Measurements from ENCODE around the gene MYO7B.
"Not testable (repeated sequence)": the region's sequence is repeated elsewhere in the genome, so short reads cannot be mapped to it uniquely, and the experiment has no call there.

MYO7B gene

DNA sequence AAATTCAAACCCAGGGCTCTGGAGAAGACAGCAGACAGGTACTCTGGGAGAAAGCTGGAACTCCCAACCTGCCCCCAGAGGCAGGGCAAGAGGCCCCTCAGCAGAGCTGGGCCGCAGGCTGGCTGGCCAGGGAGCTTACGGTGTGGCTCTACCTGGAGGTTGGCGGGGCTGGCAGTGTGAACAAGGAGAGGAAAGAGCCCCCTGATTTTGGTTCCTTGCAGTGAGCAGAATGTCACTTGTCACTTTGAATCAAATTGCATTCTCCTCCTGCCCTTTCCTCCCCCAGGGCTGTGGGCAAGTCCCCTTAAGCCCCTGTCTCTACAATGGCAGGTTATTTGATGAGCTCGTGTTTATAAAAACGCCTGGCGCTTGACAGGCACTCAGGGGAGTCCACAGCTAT, 32.6 kb downstream of the MYO7B start:
- no peak for DNase-seq (ENCODE audit: low read depth, low spot score)
- no peak overlapping the region for H3K4me3 ChIP-seq (ENCODE audit: low read length)

DNA sequence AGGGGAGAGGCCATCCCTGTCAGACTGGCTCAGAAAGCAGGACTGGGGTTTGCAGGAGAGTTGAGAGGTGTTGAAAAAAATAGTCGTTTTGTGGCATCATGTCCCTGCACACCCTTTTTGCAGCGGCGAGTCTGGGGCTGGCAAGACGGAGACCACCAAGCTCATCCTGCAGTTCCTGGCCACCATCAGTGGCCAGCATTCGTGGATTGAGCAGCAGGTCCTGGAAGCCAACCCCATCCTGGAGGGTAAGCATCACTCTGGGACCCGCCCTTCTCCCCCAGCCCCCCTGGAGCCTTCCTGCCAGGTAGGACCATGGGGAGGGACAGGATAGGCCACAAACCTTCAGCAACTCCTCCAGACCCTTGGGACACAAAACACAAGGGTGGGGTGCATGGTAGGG, 34.2 kb downstream of the MYO7B start:
- DNase-seq (ENCODE audit: low read depth, low spot score), result no peak
- no peak overlapping the region for H3K4me3 ChIP-seq (ENCODE audit: low read length)

DNA sequence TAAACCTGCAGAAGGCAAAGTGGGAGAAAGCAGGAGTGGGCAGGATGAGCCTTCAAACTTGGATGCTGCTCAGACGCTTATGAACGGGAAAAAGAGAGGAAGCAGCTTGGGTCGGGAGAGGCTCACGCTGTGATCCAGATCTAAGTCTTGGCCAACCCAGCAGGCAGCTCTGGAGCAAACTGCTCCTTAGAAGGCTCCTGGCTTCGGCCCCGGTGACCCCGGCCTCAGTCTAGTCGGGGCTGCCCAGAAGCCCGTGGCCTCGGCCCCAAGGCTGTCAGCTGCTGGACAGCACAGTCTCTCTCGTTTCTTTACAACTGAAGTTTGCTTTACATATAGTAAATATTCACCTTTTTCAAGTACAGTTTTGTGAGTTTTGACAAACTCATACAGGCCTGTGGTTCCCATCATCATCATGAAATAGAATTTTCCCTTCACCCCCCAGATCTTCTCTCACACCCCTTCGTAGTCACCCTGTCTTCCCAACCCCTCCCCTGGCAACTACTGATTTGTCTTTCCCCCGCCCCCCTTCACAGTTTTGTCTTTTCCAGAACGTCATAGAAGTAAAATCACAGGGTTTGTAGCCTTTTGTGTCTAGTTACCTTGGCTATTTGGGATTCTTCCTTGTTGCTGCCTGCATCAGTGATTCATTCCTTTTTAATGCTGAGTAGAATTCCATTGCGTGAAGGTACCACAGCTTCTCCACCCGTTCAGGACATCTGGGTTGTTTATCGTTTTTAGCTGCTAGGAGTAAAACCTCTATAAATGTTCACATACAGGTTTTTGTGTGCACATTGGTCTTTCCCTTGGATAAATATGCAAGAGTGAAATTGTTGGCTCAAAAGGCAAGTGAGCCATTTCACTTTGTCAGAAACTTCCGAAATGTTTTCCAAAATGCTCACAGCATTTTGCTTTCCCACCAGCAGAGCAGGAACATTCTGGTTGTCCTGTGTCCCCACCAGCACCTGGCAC, 35.1 kb downstream of the MYO7B start:
- no peak overlapping the region for H3K4me3 ChIP-seq (ENCODE audit: low read length)
- no peak for DNase-seq (ENCODE audit: low read depth, low spot score)

DNA sequence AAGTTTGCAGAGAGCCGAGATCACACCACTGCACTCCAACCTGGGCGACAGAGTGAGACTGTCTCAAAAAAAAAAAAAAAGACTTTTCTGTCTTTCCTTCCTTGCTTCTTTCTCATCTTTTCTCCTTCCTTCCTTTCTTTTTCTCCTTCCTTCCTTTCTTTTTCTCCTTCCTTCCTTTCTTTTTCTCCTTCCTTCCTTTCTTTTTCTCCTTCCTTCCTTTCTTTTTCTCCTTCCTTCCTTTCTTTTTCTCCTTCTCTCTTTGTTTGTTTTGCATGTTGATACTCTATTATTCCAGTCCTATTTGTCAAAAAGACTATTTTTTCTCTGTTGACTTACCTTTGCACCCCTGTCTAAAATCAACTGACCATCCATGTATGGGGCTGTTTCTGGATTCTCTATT, 36.9 kb downstream of the MYO7B start:
- not testable (repeated sequence) for H3K4me3 ChIP-seq (ENCODE audit: low read length); DNase-seq (ENCODE audit: low read depth, low spot score)

DNA sequence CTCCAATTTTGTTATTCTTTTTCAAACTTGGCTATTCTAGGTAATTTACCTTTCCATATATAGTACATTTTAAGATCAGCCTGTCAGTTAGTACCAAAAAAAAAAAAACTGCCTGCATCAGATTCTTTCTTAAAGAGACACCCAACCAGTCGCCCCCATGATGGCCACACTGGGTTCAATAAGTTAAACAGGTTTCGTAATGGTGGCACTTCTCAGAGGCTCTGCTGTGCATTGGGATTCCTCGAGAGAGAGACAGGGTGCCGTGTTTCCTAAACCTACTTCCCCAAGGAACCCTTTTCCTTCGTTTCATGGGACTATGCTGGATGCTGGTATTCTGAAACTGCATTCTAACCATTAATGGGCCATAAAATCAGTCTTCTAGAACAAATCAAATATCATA, 37.4 kb downstream of the MYO7B start:
- H3K4me3 ChIP-seq (ENCODE audit: low read length), result no peak overlapping the region
- DNase-seq (ENCODE audit: low read depth, low spot score), result no peak

DNA sequence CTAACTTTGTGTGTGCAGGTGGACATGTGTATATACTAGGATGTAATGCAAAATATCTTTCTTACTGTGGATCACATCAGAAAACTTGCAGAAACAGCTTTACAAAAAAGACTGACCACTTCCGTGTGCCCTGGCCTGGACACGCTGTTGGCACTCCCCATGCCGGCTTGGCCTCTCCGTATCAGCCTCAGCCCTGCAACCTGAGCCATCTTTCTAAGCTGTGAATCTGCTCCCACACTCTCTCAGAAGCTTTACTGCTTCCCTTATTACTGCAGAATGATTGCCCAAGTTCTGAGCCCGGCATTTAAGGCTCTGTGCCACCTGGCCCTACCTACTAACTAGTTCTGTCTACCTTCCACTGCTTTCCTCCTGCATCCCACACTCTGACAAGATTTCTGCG, 37.8 kb downstream of the MYO7B start:
- H3K4me3 ChIP-seq (ENCODE audit: low read length), result no peak overlapping the region
- no peak for DNase-seq (ENCODE audit: low read depth, low spot score)

DNA sequence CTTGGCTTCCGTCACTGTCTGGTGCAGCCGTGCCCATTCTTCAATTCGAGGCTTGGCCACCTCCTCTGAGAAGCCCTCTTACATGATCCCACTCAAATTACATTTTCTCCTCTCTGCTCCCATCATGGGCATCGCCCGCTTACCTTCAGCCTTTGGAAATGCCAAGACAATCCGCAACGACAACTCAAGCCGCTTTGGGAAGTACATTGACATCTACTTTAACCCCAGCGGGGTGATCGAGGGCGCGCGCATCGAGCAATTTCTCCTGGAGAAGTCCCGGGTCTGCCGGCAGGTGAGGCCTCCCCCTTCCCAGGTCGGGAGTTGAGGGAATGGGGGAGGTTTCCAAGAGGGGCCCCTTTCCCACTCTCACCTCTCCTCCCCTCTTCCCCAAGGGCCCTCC, 38.3 kb downstream of the MYO7B start:
- DNase-seq (ENCODE audit: low read depth, low spot score), result no peak

DNA sequence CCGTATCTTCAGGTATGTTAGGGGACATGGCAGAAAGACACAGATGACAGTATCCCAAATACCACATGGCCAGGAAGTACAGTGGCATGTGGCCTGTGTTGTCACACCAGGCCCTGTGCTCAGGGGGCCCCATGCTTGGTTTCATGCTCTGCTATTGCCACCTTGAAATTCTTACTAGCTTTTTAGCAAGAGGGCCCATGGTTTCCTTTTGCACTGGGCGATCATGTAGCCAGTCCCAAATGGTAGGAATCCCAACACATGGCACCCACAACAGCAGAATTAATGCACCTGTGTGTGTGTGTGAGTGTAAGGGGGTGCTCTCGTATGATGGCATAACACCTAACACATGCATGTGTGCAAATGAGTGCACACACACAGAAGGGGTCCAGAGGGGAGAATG, 39.2 kb downstream of the MYO7B start:
- no peak overlapping the region for H3K4me3 ChIP-seq (ENCODE audit: low read length)
- DNase-seq (ENCODE audit: low read depth, low spot score), result no peak

More for the DNA sequence above, 38.3 kb downstream of the MYO7B start:
- no peak overlapping the region for H3K4me3 ChIP-seq (ENCODE audit: low read length)

DNA sequence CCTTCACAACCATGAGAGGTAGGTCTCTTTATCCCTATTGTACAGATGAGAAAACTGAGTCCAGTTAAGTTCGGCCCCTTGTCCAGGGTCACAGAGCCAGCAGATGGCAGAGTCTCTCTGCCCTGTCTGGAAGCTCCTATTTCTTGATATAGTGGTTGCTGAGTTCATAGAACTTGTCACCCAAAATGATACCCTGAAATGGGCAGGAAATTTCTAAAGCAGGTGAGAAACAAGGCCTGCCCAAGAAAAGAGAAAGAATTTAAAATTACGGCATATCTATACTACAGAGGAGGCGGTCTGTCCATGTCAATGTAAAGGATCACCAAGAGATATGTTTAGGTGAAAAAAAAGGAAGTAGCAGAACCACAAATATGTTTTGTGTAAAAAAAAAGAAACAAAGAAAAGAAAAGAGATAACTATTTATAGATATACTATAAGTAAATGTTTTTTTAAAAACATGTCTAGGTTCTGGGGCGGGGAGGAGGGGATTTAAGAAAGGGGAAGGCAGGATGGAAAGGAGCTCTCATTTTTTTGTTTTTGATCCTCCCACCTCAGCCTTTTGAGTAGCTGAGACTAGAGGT, 39.8 kb downstream of the MYO7B start:
- no peak for DNase-seq (ENCODE audit: low read depth, low spot score)
- H3K4me3 ChIP-seq (ENCODE audit: low read length), result no peak overlapping the region

DNA sequence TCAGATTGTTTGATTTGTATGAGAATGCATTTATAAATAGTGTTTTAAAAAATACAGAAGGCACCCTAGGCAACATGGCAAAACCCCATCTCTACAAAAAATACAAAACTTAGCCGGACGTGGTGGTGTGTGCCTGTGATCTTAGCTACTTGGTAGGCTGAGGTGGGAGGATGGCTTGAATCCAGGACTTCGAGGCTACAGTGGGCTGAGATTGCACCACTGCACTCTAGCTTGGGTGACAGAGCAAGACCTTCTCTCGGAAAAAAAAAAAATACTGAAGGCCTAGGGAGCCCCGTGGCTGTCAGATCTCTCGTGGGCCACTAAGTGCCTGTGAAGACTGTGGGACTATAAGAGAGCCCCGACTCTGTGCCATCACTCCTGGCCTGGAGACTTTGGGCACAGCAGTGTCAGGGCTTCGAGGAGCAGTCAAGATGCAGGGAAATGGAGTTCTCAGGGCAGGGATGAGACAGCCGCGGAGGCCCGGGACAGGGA, 40.5 kb downstream of the MYO7B start:
- H3K4me3 ChIP-seq (ENCODE audit: low read length), result no peak overlapping the region
- no peak for DNase-seq (ENCODE audit: low read depth, low spot score)

DNA sequence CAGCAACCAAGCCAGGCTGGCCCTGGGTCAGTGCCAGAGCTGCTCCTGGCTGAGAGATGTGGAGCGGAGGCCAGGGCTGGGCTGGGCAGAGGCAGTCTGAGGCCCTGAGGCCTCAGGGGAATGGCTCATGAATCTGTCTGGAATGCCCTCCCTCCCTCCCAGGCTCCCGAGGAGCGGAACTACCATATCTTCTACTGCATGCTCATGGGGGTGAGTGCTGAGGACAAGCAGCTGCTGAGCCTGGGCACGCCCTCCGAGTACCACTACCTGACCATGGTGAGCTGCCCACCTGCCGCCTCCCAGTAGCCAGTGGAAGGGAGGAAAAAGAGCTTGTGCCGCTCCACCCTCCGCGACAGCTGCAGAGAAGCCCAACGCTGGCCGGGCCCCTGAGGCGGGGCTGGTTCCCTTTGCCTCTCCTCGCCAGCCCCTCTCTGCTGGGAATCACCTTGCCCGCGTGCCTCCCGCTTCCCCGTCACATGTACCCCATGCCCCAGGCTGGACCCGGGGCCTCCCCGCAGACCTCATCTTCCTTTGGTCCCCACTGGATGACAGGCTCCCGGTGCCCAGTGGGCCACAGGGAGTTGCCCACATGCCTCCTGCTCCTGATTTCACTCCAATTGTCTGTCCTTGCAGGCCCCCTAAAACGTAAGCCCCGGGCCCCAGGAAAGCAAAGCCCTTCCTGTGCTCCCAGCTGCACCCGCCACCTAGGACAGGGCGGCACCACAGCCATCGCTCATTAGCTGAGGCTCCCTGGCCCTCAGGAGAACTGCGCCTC, 41.1 kb downstream of the MYO7B start:
- H3K4me3 ChIP-seq (ENCODE audit: low read length), result no peak overlapping the region
- DNase-seq (ENCODE audit: low read depth, low spot score), result no peak

DNA sequence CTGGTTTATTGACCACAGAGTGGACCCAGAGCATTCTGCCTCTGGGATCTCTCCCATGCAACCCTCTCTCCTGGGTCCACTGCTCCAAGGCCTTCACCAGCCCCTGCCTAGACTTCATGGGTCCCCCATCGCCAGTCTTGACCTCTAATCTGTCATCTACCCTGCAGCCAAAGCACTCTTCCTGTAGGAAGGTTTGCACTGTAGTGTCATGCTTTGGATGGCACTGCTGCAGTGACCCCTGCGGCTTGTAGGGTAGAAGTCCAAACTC, 41.7 kb downstream of the MYO7B start:
- no peak overlapping the region for H3K4me3 ChIP-seq (ENCODE audit: low read length)
- no peak for DNase-seq (ENCODE audit: low read depth, low spot score)

DNA sequence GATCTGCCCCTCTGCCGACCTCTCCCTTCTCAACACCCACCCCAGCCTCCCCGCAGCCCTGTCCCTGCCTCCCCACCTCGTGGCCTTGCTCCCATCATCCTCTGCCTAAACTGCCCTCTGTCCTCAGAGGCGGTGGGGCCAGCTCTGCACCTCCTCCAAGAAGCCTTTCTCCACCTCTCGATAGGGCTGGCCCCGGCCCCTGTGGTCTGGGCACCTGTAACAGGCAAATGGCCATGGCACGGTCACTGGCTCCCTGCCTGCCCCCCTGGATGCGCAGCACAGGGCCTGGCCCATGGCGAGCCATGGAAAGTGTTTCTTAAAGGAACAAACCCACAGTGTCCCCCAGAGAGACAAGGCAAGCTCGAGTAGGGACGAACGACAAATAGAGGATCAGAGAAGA, 42.0 kb downstream of the MYO7B start:
- DNase-seq (ENCODE audit: low read depth, low spot score), result no peak
- H3K4me3 ChIP-seq (ENCODE audit: low read length), result no peak overlapping the region

DNA sequence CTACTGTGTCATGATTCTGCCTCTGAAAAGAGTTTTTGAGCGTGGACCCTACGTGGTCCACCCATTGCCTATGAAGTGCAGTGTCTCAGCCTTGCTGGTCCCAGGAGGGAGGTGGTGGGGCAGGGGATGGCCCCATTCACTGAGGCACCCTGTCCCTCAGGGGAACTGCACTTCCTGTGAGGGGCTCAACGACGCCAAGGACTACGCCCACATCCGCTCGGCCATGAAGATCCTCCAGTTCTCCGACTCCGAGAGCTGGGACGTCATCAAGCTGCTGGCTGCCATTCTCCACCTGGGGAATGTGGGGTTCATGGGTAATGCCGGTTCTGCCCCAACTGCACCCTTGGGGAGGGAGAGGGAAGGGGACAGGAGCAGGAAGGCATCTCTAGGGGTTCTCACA, 42.5 kb downstream of the MYO7B start:
- no peak for DNase-seq (ENCODE audit: low read depth, low spot score)

DNA sequence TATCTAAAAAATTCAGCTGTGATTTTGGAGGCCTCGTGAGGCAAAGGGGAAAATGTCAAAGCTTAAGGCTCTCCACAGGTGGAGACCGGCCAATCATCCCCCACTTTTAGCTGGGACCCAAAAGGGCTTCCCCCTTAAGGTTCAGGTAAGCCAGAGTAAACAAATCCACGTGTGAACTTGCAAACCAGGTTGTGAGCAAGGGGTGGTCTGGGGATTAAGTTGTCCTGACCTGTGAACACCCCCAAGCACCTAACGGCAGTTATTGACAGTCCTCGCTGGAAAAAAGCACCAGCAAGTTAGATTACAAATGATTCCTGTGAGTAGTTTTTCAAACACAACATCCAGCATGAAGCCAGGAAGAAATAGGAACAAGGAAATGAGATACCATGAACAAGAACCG, 42.9 kb downstream of the MYO7B start:
- DNase-seq (ENCODE audit: low read depth, low spot score), result no peak
- H3K4me3 ChIP-seq (ENCODE audit: low read length), result no peak overlapping the region

More for the DNA sequence above, 42.5 kb downstream of the MYO7B start:
- H3K4me3 ChIP-seq (ENCODE audit: low read length), result no peak overlapping the region

DNA sequence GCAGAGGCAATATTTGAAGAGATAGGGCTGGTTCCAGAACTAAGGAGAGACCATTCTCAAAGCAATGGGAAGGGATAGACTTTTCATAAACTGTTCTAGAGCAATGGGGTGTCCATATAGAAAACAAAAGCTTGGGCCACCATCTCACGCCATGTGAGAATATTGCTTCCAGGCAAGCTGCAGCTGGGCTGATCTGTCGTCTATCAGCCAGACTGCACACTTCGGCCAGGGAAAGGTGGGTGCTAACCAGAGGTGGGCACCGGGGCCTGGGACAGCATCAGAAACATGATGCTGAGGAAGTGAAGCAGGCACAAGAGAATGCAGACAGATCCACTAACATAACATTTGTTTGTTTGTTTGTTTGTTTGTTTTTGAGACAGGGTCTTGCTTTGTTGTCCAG, 43.7 kb downstream of the MYO7B start:
- no peak for DNase-seq (ENCODE audit: low read depth, low spot score)
- no peak overlapping the region for H3K4me3 ChIP-seq (ENCODE audit: low read length)

DNA sequence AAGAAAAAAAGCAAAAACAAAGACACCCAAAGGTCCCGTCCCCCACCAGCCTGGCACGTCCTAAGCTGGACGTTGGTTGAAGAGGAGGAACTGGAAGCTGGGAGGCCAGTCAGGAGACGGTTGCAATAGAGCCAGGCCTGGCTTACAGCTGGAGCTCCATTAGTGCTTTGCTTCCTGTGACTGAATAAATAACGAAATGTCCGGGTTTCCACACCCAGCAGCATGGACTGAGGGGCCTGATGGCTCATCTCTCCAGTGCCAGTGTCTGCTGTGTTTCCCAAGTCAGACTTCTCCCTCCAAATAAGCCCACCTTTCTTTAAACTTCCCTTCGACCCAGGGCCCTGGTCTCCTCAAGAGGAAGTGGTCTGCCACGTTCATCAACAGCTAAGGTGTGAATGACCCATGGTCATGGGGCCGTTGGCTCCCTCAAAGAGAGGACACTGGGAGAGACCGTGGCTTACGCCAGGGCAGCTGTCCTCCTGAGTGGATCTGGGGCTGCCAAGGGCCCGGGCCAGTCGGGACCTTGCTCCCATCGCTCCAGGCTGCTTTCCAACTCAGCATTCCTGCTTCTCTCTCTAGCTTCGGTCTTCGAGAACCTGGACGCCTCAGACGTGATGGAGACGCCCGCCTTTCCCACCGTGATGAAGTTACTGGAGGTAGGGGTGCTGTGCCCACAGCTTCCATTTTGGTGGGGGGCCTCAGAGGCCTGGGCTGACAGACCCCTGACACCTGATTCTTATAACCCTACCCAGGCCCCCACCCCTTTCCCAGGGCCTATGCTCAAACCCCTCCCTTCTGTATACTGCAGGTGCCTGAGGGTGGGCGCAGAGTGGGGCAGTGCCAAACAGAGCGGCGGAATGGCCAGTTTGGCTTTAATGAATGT, 44.9 kb downstream of the MYO7B start:
- DNase-seq (ENCODE audit: low read depth, low spot score), result no peak
- no peak overlapping the region for H3K4me3 ChIP-seq (ENCODE audit: low read length)

DNA sequence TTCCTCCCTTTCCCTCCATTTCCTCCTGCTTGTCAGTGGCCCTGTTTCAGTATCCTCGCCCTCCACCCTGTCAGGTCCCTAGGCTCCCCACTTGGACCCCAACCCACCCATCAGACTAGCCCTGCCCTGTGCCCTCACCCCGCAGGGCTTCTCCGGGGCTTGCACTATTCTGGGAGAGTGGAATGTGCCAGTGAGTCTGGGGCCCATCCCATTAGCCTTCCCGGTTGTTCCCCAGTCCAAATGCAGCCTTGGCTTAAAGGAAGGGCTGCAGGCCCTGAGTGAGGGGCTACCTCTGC, 45.5 kb downstream of the MYO7B start:
- H3K4me3 ChIP-seq (ENCODE audit: low read length), result no peak overlapping the region
- DNase-seq (ENCODE audit: low read depth, low spot score), result no peak
